GM12878 (cell line): ENCODE results near the gene KIF9.

Experiments used
- CREM ChIP-seq: IDR thresholded peaks from 2 replicates; pipeline ENCODE4 v1.6.1; 2014; ENCODE audit warnings: antibody characterized with exemption, low read depth
- CTCF ChIP-seq, 3 experiments: IDR thresholded peaks in 2 of 3; conservative IDR thresholded peaks in 1 of 3; 2 replicates each; pipeline ENCODE4 v1.5.1; 2011; ENCODE audit warnings: low read depth in 3 of 3, low read length in 3 of 3, mild to moderate bottlenecking in 3 of 3, control low read depth in 2 of 3, moderate library complexity in 2 of 3, inconsistent platforms in 1 of 3, mixed read lengths in 1 of 3; ENCODE audit not compliant: control insufficient read depth in 2 of 3, insufficient read depth in 1 of 3; ENCODE audit errors: extremely low read depth in 1 of 3
- ESRRA ChIP-seq: IDR thresholded peaks from 2 replicates; pipeline ENCODE4 v1.6.1; 2012; ENCODE audit warnings: mild to moderate bottlenecking, low read length, improper control_type of control experiment
- JUNB ChIP-seq: IDR thresholded peaks from 2 replicates; pipeline ENCODE4 v1.6.1; 2016; ENCODE audit warnings: antibody characterized with exemption, mild to moderate bottlenecking
- LARP7 ChIP-seq: fragments of 450-650 bp; IDR thresholded peaks from 2 replicates; pipeline ENCODE4 v1.6.1; 2017; ENCODE audit warnings: mild to moderate bottlenecking
- NFXL1 ChIP-seq: fragments of 450-650 bp; IDR thresholded peaks from 2 replicates; pipeline ENCODE4 v1.6.1; 2017; ENCODE audit warnings: antibody characterized with exemption, mild to moderate bottlenecking, borderline replicate concordance
- RAD51 ChIP-seq: fragments of 450-650 bp; IDR thresholded peaks from 2 replicates; pipeline ENCODE4 v1.6.1; 2016; ENCODE audit warnings: moderate library complexity, mild to moderate bottlenecking, inconsistent platforms
- SMC3 ChIP-seq: IDR thresholded peaks from 2 replicates; pipeline ENCODE4 v1.6.1; 2011; ENCODE audit warnings: low read length, improper control_type of control experiment, borderline replicate concordance
- SREBF1 ChIP-seq: IDR thresholded peaks from 2 replicates; pipeline ENCODE4 v1.6.1; 2012; ENCODE audit warnings: mild to moderate bottlenecking, low read length
- ZNF592 ChIP-seq: fragments of 450-650 bp; IDR thresholded peaks from 2 replicates; pipeline ENCODE4 v1.6.1; 2017; ENCODE audit warnings: mild to moderate bottlenecking, moderate library complexity

GRCh38 chr3:47194994-47195393 is 87.6 kb downstream of the KIF9 start:
- TF ChIP-seq CTCF (IDR thresholded peaks at IDR 0.05 in 2 of 3, conservative IDR thresholded peaks at IDR 0.05 in 1 of 3; ENCODE audit: control insufficient read depth in 2 of 3, extremely low read depth in 1 of 3, insufficient read depth in 1 of 3, low read depth in 3 of 3, low read length in 3 of 3) (no peak), LARP7 (no peak), RAD51 (no peak), JUNB (no peak), SREBF1 (no peak), CREM (no peak), ESRRA (no peak), NFXL1 (no peak), ZNF592 (no peak), SMC3 (no peak)
